Mammary epithelial cell (primary cell): ENCODE results near the gene ARID1B.

Experiments
- EZH2 ChIP-seq: IDR thresholded peaks from 2 replicates; pipeline ENCODE4 v1.6.1; 2012; ENCODE audit warnings: low read length, inconsistent platforms, borderline replicate concordance
- TF ChIP-seq, protein P1 (sequence below), 2 donors: IDR thresholded peaks in 1 of 2; conservative IDR thresholded peaks in 1 of 2; 2 replicates each; pipeline ENCODE4 v1.5.1; 2011 to 2012; ENCODE audit warnings: inconsistent platforms in 2 of 2, low read length in 2 of 2, mild to moderate bottlenecking in 2 of 2, control low read depth in 1 of 2, low read depth in 1 of 2; ENCODE audit not compliant: insufficient read depth in 1 of 2; ENCODE audit errors: extremely low read depth in 1 of 2

DNA sequence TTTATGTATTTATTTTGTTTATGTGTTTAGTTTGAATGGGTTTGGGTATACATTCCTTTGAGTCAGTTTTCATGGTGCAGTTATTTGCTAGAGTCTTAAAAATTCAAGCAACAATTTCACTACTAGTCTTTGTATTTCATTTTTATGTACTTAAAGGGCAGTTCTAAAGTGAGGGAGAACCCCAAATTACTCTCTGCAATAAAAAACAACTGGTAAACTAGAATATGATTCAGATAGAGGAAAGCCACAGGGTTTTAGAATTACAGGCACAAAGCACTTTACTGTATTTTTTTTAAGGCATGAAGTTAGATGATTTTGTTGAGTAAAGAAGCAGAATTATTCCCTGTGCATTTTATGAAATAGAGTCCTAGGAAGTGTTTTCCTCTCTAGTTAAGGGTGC lies 183.3 kb downstream of the ARID1B start:
- TF ChIP-seq, protein P1, sequence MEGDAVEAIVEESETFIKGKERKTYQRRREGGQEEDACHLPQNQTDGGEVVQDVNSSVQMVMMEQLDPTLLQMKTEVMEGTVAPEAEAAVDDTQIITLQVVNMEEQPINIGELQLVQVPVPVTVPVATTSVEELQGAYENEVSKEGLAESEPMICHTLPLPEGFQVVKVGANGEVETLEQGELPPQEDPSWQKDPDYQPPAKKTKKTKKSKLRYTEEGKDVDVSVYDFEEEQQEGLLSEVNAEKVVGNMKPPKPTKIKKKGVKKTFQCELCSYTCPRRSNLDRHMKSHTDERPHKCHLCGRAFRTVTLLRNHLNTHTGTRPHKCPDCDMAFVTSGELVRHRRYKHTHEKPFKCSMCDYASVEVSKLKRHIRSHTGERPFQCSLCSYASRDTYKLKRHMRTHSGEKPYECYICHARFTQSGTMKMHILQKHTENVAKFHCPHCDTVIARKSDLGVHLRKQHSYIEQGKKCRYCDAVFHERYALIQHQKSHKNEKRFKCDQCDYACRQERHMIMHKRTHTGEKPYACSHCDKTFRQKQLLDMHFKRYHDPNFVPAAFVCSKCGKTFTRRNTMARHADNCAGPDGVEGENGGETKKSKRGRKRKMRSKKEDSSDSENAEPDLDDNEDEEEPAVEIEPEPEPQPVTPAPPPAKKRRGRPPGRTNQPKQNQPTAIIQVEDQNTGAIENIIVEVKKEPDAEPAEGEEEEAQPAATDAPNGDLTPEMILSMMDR (conservative IDR thresholded peaks at IDR 0.05 in 1 of 2, IDR thresholded peaks at IDR 0.05 in 1 of 2; ENCODE audit: extremely low read depth in 1 of 2, insufficient read depth in 1 of 2, low read depth in 1 of 2, low read length in 2 of 2), result no peak
- no peak for TF ChIP-seq EZH2
